ENCODE data around the gene ZYG11B. TPM values are rescaled to one million over a fixed set of nuclear protein-coding genes. Genes with fewer than 3 reads are reported as not detected.
"Not testable (repeated sequence)": the region's sequence is repeated elsewhere in the genome, so short reads cannot be mapped to it uniquely, and the experiment has no call there.

ZYG11B gene
- total RNA-seq, 4 donors from 2014 or later = 48.3 to 67.2 (median 59.7) TPM

- Histone ChIP-seq H3K4me1 (no peaks in the 10 kb centered on the region), H3K9me3 (no peaks in the 10 kb centered on the region), H3K27ac (no peak overlapping the region), H3K36me3 (no peaks in the 10 kb centered on the region), H3K4me3 (no peak overlapping the region), H3K27me3 (peaks cover 29% of the 10 kb centered on the region)
- ATAC-seq = no peak
- 82 to 92% methylated on average over 2 to 3 of the region's 3 CpGs for WGBS, 2 donors (ENCODE audit: low coverage in 1 of 2)
- TF ChIP-seq POLR2AphosphoS5 (IDR thresholded peaks at IDR 0.05) (no peak), POLR2A (IDR thresholded peaks at IDR 0.05) (no peak), EP300 (IDR thresholded peaks at IDR 0.05) (no peak)
- TF ChIP-seq, protein P1, sequence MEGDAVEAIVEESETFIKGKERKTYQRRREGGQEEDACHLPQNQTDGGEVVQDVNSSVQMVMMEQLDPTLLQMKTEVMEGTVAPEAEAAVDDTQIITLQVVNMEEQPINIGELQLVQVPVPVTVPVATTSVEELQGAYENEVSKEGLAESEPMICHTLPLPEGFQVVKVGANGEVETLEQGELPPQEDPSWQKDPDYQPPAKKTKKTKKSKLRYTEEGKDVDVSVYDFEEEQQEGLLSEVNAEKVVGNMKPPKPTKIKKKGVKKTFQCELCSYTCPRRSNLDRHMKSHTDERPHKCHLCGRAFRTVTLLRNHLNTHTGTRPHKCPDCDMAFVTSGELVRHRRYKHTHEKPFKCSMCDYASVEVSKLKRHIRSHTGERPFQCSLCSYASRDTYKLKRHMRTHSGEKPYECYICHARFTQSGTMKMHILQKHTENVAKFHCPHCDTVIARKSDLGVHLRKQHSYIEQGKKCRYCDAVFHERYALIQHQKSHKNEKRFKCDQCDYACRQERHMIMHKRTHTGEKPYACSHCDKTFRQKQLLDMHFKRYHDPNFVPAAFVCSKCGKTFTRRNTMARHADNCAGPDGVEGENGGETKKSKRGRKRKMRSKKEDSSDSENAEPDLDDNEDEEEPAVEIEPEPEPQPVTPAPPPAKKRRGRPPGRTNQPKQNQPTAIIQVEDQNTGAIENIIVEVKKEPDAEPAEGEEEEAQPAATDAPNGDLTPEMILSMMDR (IDR thresholded peaks at IDR 0.05) = no peak
These were observed 108.5 kb downstream of the ZYG11B start for GRCh38 chr1:52834798-52835197.

DNA sequence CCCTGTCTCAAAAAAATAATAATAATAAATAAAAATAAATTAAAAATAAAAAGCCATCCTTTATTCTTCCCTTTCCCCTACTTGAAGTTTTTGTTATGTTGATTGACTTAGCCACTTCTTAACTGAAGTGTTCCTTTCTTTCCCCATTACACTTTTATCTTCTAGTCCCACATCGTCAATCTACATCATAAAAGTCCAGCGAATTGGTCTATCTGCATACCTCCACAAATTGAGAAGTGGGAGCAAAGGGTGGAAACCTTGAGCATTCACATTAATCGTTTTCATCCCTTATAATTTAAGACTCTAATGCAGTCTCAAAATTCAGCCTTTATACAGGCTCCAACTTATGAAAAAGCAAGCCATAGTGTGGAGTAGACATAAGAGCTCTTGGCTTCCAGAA is 109.8 kb downstream of the ZYG11B start:
- TF ChIP-seq EP300 (IDR thresholded peaks at IDR 0.05) = no peak
- no peak for TF ChIP-seq POLR2A (IDR thresholded peaks at IDR 0.05)
- no peak for TF ChIP-seq POLR2AphosphoS5 (IDR thresholded peaks at IDR 0.05)
- TF ChIP-seq, protein P1 (IDR thresholded peaks at IDR 0.05) = no peak
- Histone ChIP-seq H3K9me3 (no peaks in the 10 kb centered on the region), H3K4me1 (no peaks in the 10 kb centered on the region), H3K27me3 (peaks cover 34% of the 10 kb centered on the region), H3K36me3 (no peaks in the 10 kb centered on the region), H3K4me3 (no peak overlapping the region), H3K27ac (no peak overlapping the region)
- 53% methylated on average over 3 of the region's 3 CpGs for WGBS, 2 donors (ENCODE audit: low coverage in 1 of 2)
- ATAC-seq = no peak

GRCh38 chr1:52839175-52839574 is 112.9 kb downstream of the ZYG11B start:
- H3K9me3 ChIP-seq, ATAC-seq, H3K4me3 ChIP-seq, H3K27ac ChIP-seq, H3K36me3 ChIP-seq: not testable (repeated sequence)
- H3K27me3 ChIP-seq = peaks cover 61% of the 10 kb centered on the region
- peaks cover 0 to 14% (median 7%) of the 10 kb centered on the region in 3 donors for H3K4me1 ChIP-seq
- 79 to 92% methylated on average over 3 to 10 of the region's 10 CpGs for WGBS, 2 donors (ENCODE audit: low coverage in 1 of 2)

- WGBS, 2 donors (ENCODE audit: low coverage in 1 of 2) = no CpG with 5 or more reads among the region's 88 CpGs
- Histone ChIP-seq H3K27me3 (peaks cover 88% of the 10 kb centered on the region), H3K9me3 (no peaks in the 10 kb centered on the region), H3K36me3 (no peaks in the 10 kb centered on the region), H3K4me1 (peaks cover 0 to 14% (median 7%) of the 10 kb centered on the region in 3 donors), H3K4me3 (peak within 1 kb of the TSS; percentile 4 to 48), H3K27ac (no peak within 1 kb of the TSS)
- ATAC-seq = peak; percentile 81
- TF ChIP-seq, protein P1 (IDR thresholded peaks at IDR 0.05) = peak in 3 of 4 experiments; percentile 32 to 44 (median 40)
- TF ChIP-seq EP300 (IDR thresholded peaks at IDR 0.05) = no peak
These were observed 116.5 kb downstream of the ZYG11B start, which contains the start of gene ZYG11A for GRCh38 chr1:52842643-52843310. ZYG11A (plus strand) TSS chr1:52842760; CDS start chr1:52842884, 124 bp downstream.

GRCh38 chr1:52845119-52845518 is 118.9 kb downstream of the ZYG11B start:
- not testable (repeated sequence) for H3K4me3 ChIP-seq, ATAC-seq
- WGBS, 2 donors (ENCODE audit: low coverage in 1 of 2) = 87 to 88% methylated on average over 2 to 3 of the region's 6 CpGs

GRCh38 chr1:52848423-52848822 is 122.2 kb downstream of the ZYG11B start:
- Histone ChIP-seq H3K27ac (no peak overlapping the region), H3K36me3 (no peaks in the 10 kb centered on the region), H3K4me3 (no peak overlapping the region), H3K9me3 (no peaks in the 10 kb centered on the region), H3K4me1 (peaks cover 0 to 2% (median 0%) of the 10 kb centered on the region in 3 donors), H3K27me3 (peaks cover 60% of the 10 kb centered on the region)
- ATAC-seq = no peak
- WGBS, 2 donors (ENCODE audit: low coverage in 1 of 2) = 80 to 92% methylated on average over 2 to 5 of the region's 5 CpGs
- TF ChIP-seq POLR2AphosphoS5 (IDR thresholded peaks at IDR 0.05) (no peak), EP300 (IDR thresholded peaks at IDR 0.05) (no peak), POLR2A (IDR thresholded peaks at IDR 0.05) (no peak)
- TF ChIP-seq, protein P1 (IDR thresholded peaks at IDR 0.05) = no peak

More at GRCh38 chr1:52845119-52845518, 118.9 kb downstream of the ZYG11B start:
- peaks cover 0 to 14% (median 7%) of the 10 kb centered on the region in 3 donors for H3K4me1 ChIP-seq
- peaks cover 88% of the 10 kb centered on the region for H3K27me3 ChIP-seq
- not testable (repeated sequence) for H3K27ac ChIP-seq, H3K36me3 ChIP-seq, H3K9me3 ChIP-seq

Data from gastroesophageal sphincter (tissue), 4 donors.